ENCODE data around the gene NOL9. TPM values are rescaled to one million over a fixed set of nuclear protein-coding genes. Genes with fewer than 3 reads are reported as not detected.

Gene NOL9
- total and polyA plus RNA-seq, 2 of the 13 experiments (the other 11 are each of a cell fraction or from before 2014, with no cell fraction given): 18.0 to 24.7 TPM

GRCh38 chr1:6490181-6491080 is 63.9 kb downstream of the NOL9 start (continued):
- TF ChIP-seq, protein P1, sequence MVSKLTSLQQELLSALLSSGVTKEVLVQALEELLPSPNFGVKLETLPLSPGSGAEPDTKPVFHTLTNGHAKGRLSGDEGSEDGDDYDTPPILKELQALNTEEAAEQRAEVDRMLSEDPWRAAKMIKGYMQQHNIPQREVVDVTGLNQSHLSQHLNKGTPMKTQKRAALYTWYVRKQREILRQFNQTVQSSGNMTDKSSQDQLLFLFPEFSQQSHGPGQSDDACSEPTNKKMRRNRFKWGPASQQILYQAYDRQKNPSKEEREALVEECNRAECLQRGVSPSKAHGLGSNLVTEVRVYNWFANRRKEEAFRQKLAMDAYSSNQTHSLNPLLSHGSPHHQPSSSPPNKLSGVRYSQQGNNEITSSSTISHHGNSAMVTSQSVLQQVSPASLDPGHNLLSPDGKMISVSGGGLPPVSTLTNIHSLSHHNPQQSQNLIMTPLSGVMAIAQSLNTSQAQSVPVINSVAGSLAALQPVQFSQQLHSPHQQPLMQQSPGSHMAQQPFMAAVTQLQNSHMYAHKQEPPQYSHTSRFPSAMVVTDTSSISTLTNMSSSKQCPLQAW (CRISPR knock-in tag; IDR thresholded peaks at IDR 0.05): no peak
- TF ChIP-seq, protein P2, sequence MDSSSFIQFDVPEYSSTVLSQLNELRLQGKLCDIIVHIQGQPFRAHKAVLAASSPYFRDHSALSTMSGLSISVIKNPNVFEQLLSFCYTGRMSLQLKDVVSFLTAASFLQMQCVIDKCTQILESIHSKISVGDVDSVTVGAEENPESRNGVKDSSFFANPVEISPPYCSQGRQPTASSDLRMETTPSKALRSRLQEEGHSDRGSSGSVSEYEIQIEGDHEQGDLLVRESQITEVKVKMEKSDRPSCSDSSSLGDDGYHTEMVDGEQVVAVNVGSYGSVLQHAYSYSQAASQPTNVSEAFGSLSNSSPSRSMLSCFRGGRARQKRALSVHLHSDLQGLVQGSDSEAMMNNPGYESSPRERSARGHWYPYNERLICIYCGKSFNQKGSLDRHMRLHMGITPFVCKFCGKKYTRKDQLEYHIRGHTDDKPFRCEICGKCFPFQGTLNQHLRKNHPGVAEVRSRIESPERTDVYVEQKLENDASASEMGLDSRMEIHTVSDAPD (CRISPR knock-in tag; IDR thresholded peaks at IDR 0.05): 0 out of 2 replicates have a peak, but pooled peaks have one; percentile 29
- TF ChIP-seq SALL1 (CRISPR knock-in tag; IDR thresholded peaks at IDR 0.05) (peak; percentile 54), ZSCAN30 (CRISPR knock-in tag; IDR thresholded peaks at IDR 0.05) (peak; percentile 85; the same call in 1 of the 2 replicates), MTA1 (CRISPR knock-in tag; IDR thresholded peaks at IDR 0.05; ENCODE audit: borderline replicate concordance) (no peak), ZNF878 (CRISPR knock-in tag; IDR thresholded peaks at IDR 0.05) (no peak), ZNF564 (CRISPR knock-in tag; IDR thresholded peaks at IDR 0.05) (no peak), ZNF101 (CRISPR knock-in tag; IDR thresholded peaks at IDR 0.05; ENCODE audit: borderline replicate concordance, low read depth) (peak; percentile 58; the same call in 1 of the 2 replicates), AKAP8 (CRISPR knock-in tag; IDR thresholded peaks at IDR 0.05) (0 out of 2 replicates have a peak, but pooled peaks have one; percentile 29), ZNF441 (CRISPR knock-in tag; IDR thresholded peaks at IDR 0.05; ENCODE audit: borderline replicate concordance) (no peak), TAF1 (CRISPR knock-in tag; IDR thresholded peaks at IDR 0.05) (peak; percentile 69), CC2D1A (CRISPR knock-in tag; IDR thresholded peaks at IDR 0.05) (no peak), ZHX1 (CRISPR knock-in tag; IDR thresholded peaks at IDR 0.05; ENCODE audit: low read depth) (no peak), TBX2 (CRISPR knock-in tag; IDR thresholded peaks at IDR 0.05; ENCODE audit: borderline replicate concordance) (peak; percentile 67), ESRRA (CRISPR knock-in tag; IDR thresholded peaks at IDR 0.05; ENCODE audit: low read depth) (no peak), SNAI1 (CRISPR knock-in tag; IDR thresholded peaks at IDR 0.05; ENCODE audit: borderline replicate concordance) (no peak), ATF4 (CRISPR knock-in tag; IDR thresholded peaks at IDR 0.05) (0 out of 4 replicates have a peak, but pooled peaks of 1 of the 2 experiments have one; percentile 8), DMAP1 (CRISPR knock-in tag; IDR thresholded peaks at IDR 0.05) (peak; percentile 48; the same call in 1 of the 2 replicates), MXI1 (IDR thresholded peaks at IDR 0.05; ENCODE audit: borderline replicate concordance, low read depth, low read length) (0 out of 3 replicates have a peak, but pooled peaks have one; percentile 36), PPARG (CRISPR knock-in tag; conservative IDR thresholded peaks at IDR 0.05) (peak; percentile 45; the same call in 1 of the 2 replicates), BRD4 (CRISPR knock-in tag; IDR thresholded peaks at IDR 0.05) (0 out of 2 replicates have a peak, but pooled peaks have one; percentile 2), NBN (conservative IDR thresholded peaks at IDR 0.05) (no peak), ZNF263 (CRISPR knock-in tag; IDR thresholded peaks at IDR 0.05) (peak; percentile 14; the same call in 1 of the 2 replicates)
